CD8-positive, alpha-beta memory T cell (primary cell): ENCODE data around the gene CHI3L1. TPM values are rescaled to one million over a fixed set of nuclear protein-coding genes. Genes with fewer than 3 reads are reported as not detected.

Experiments
- CTCF ChIA-PET: fragments of 350-600 bp; sonication (Branson Sonifier 250); formaldehyde crosslinking; loops from one replicate; lab custom pipeline; 2021; ENCODE audit warnings: antibody characterized with exemption; lab: Charles Lee
- POLR2A ChIA-PET: fragments of 350-600 bp; sonication (Branson Sonifier 250); formaldehyde crosslinking; loops from one replicate; lab custom pipeline; 2021; ENCODE audit warnings: antibody characterized with exemption; lab: Charles Lee
- DNase-seq, 5 donors: peaks; one replicate each; pipeline versions ENCODE4 v3.0.0 to v3.0.0-alpha.2; 2020 to 2022; ENCODE audit warnings: mixed read lengths in 1 of 5
- H3K27ac ChIP-seq: one replicate; pipeline ENCODE4 v1.7.0; 2013; ENCODE audit warnings: low read depth, mild to moderate bottlenecking, low read length, moderate library complexity
- H3K27me3 ChIP-seq: 2 replicates; pipeline ENCODE4 v1.7.0; 2013; ENCODE audit warnings: low read length, mild to moderate bottlenecking; ENCODE audit not compliant: insufficient read depth, poor library complexity, severe bottlenecking
- H3K36me3 ChIP-seq: 2 replicates; pipeline ENCODE4 v1.7.0; 2013; ENCODE audit warnings: mild to moderate bottlenecking, low read length, moderate library complexity; ENCODE audit not compliant: insufficient read depth
- H3K4me1 ChIP-seq: 2 replicates; pipeline ENCODE4 v1.7.0; 2013; ENCODE audit warnings: mild to moderate bottlenecking, low read length, moderate library complexity; ENCODE audit not compliant: insufficient read depth
- H3K4me3 ChIP-seq: 2 replicates; pipeline ENCODE4 v1.7.0; 2013; ENCODE audit warnings: mild to moderate bottlenecking, low read length
- H3K9me3 ChIP-seq: 2 replicates; pipeline ENCODE4 v1.7.0; 2013; ENCODE audit warnings: mild to moderate bottlenecking, low read length
- H3K27ac Mint-ChIP-seq, 8 donors: one replicate each; pipeline ENCODE4 v1.8.0; 2020 to 2021; ENCODE audit warnings: mixed read lengths in 8 of 8, mild to moderate bottlenecking in 6 of 8, inconsistent platforms in 3 of 8, moderate library complexity in 3 of 8
- H3K27me3 Mint-ChIP-seq, 2 donors: one replicate each; pipeline ENCODE4 v1.8.0; 2020 to 2021; ENCODE audit warnings: mixed read lengths in 2 of 2, mild to moderate bottlenecking in 1 of 2, moderate library complexity in 1 of 2
- H3K36me3 Mint-ChIP-seq, 3 donors: one replicate each; pipeline ENCODE4 v1.8.0; 2020 to 2021; ENCODE audit warnings: mixed read lengths in 3 of 3, inconsistent platforms in 1 of 3, mild to moderate bottlenecking in 1 of 3
- H3K4me1 Mint-ChIP-seq, 3 donors: one replicate each; pipeline ENCODE4 v1.8.0; 2020 to 2021; ENCODE audit warnings: mixed read lengths in 3 of 3, inconsistent platforms in 1 of 3, mild to moderate bottlenecking in 1 of 3
- H3K4me3 Mint-ChIP-seq, 7 donors: one replicate each; pipeline ENCODE4 v1.8.0; 2020 to 2021; ENCODE audit warnings: mixed read lengths in 7 of 7, mild to moderate bottlenecking in 6 of 7, moderate library complexity in 4 of 7, inconsistent platforms in 2 of 7
- H3K9me3 Mint-ChIP-seq, 5 donors: one replicate each; pipeline ENCODE4 v1.8.0; 2020 to 2022; ENCODE audit warnings: mixed read lengths in 5 of 5, mild to moderate bottlenecking in 3 of 5, moderate library complexity in 2 of 5, inconsistent platforms in 1 of 5
- polyA plus RNA-seq: library from polyadenylated mRNA; unstranded; fragments of 300-500 nt; fragmentation: Illumina TruSeq; gene quantifications from one replicate; pipeline ENCODE4 v1.2.3, GENCODE V29; 2021
- total RNA-seq, 2 experiments: library from RNA; stranded (reverse); gene quantifications; one replicate each; pipeline ENCODE4 v1.2.3, GENCODE V29; 2021

The CHI3L1 gene
- total and polyA plus RNA-seq, 3 experiments from 2014 or later, result not detected

DNA sequence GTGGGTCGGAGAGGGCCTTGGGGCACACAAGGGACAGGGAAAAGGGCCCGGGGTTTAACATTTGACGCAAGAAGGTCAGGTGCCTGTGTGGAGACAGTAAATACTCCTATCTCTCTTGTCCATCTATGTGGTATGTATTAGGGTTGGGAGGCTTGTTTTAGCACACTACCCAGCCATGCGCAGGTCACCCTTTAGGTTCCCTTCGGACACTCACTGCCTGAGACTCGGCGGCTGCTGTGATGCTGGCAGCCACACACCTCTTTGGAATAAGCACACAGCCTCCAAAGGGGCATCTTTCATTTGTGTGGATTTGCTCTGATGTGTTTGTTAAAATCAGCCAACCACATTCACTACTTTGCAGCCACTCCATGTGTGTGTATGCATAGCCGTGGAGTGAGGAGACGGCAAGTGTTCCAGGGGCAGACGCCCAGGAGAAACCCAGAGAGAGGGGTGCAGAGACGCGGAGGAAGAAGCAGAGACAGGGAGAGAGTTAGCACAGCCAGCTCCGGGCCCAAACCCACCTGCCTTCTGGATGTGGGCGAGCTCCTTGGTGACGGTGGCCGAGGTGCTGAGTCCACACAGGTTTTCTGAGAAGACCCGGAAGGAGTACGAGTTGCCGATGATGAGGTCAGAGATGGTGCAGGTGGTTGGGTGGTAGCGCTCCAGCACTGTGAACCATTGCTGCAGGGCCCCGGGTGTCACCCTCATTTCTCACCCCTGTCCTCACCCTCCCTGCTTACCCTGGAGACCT, 16.6 kb downstream of the CHI3L1 start:
- CTCF ChIA-PET, result no interaction called here
- Mint-ChIP-seq H3K4me3 (no peak overlapping the region), H3K27ac (peak overlapping the region in 1 of 8 donors; percentile 61), H3K27me3 (peaks cover 4 to 13% of the 10 kb centered on the region in 2 donors), H3K9me3 (no peaks in the 10 kb centered on the region), H3K4me1 (no peaks in the 10 kb centered on the region), H3K36me3 (no peaks in the 10 kb centered on the region)
- Histone ChIP-seq H3K4me3 (no peak overlapping the region), H3K27ac (no peak overlapping the region), H3K36me3 (no peaks in the 10 kb centered on the region), H3K4me1 (no peaks in the 10 kb centered on the region), H3K27me3 (no peaks in the 10 kb centered on the region), H3K9me3 (no peaks in the 10 kb centered on the region)
- DNase-seq, result no peak
- POLR2A ChIA-PET, result no interaction called here

DNA sequence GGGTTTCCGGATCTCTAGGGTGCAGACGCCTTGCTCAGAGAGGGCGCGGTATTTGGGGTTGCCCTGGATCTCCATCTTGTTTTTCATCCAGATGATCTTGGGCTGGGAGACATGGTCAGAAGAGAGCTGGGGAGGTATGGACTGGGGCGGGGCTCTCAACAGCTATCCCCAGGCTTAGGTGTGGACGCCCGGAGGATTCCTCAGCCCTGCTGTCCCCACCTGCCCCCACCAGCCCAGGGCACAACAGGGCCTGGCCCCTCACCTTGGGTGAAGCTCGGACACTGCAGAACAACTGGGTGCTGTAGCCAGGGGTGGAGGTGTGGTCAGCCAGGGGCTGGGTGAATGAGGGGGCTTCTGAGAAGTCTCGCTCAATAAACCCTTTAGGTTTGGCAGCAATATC, 17.5 kb downstream of the CHI3L1 start:
- Mint-ChIP-seq H3K27me3 (peaks cover 8 to 15% of the 10 kb centered on the region in 2 donors), H3K9me3 (no peaks in the 10 kb centered on the region), H3K4me3 (no peak overlapping the region), H3K4me1 (no peaks in the 10 kb centered on the region), H3K36me3 (no peaks in the 10 kb centered on the region), H3K27ac (no peak overlapping the region)
- Histone ChIP-seq H3K27me3 (no peaks in the 10 kb centered on the region), H3K4me1 (no peaks in the 10 kb centered on the region), H3K27ac (no peak overlapping the region), H3K4me3 (no peak overlapping the region), H3K36me3 (no peaks in the 10 kb centered on the region), H3K9me3 (no peaks in the 10 kb centered on the region)
- CTCF ChIA-PET, result no interaction called here
- DNase-seq, result no peak
- POLR2A ChIA-PET, result no interaction called here

DNA sequence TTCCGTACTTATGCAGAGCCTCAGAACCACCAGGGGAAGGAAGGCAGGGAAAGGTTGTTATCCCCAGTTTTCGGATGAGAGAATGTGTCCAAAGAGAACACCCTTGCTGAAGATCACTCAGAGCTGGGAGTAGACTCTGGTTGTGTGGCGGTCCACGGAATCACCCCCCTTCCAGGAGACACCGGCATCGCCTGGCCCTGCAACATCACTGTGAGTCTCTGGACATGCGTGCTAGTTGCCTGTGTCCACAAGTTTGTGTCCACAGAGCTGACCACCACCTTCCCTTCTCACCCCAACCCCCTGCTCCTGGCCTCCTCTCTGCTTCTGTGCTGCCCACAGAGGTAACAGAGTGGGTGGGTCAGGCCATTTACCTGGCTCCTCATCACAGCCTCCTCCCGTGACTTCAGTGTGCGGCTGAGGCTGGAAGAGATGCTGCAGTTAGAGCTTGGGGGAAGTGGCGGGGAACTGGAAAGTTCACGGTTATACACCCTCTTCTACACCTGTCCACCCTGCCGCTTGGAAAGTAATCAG, 18.2 kb downstream of the CHI3L1 start:
- H3K9me3 ChIP-seq, result no peaks in the 10 kb centered on the region
- no peaks in the 10 kb centered on the region for H3K9me3 Mint-ChIP-seq
- no peak overlapping the region for H3K4me3 Mint-ChIP-seq
- no peaks in the 10 kb centered on the region for H3K4me1 ChIP-seq
- ChIA-PET POLR2A (no interaction called here), CTCF (no interaction called here)
- H3K27me3 ChIP-seq, result no peaks in the 10 kb centered on the region
- H3K36me3 Mint-ChIP-seq, result no peaks in the 10 kb centered on the region
- no peak overlapping the region for H3K27ac Mint-ChIP-seq
- no peak overlapping the region for H3K27ac ChIP-seq
- no peaks in the 10 kb centered on the region for H3K36me3 ChIP-seq
- peaks cover 11 to 19% of the 10 kb centered on the region in 2 donors for H3K27me3 Mint-ChIP-seq
- DNase-seq, result no peak
- H3K4me1 Mint-ChIP-seq, result no peaks in the 10 kb centered on the region
- H3K4me3 ChIP-seq, result no peak overlapping the region

DNA sequence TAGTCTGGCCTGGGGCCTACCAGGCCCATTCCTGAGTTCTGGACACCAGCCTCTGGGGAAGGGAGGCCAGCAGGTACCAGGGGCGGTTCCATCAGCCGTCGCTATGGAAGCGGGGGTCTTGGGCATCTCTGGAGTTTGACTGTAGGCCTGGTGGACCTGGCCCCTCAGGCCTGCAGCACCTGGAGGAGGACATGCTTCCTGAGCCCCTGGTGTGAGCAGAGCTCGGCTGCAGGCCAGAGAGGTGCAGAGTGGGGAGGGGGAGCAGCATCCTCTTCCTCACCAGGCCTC, 18.6 kb downstream of the CHI3L1 start:
- Histone ChIP-seq H3K9me3 (no peaks in the 10 kb centered on the region), H3K4me3 (no peak overlapping the region), H3K27me3 (no peaks in the 10 kb centered on the region), H3K27ac (no peak overlapping the region), H3K4me1 (no peaks in the 10 kb centered on the region), H3K36me3 (no peaks in the 10 kb centered on the region)
- no peak overlapping the region for H3K4me3 Mint-ChIP-seq
- DNase-seq, result no peak
- no peaks in the 10 kb centered on the region for H3K36me3 Mint-ChIP-seq
- no peaks in the 10 kb centered on the region for H3K4me1 Mint-ChIP-seq
- H3K27ac Mint-ChIP-seq, result no peak overlapping the region
- POLR2A ChIA-PET, result no interaction called here
- CTCF ChIA-PET, result no interaction called here
- H3K27me3 Mint-ChIP-seq, result peaks cover 11 to 23% of the 10 kb centered on the region in 2 donors
- H3K9me3 Mint-ChIP-seq, result no peaks in the 10 kb centered on the region

DNA sequence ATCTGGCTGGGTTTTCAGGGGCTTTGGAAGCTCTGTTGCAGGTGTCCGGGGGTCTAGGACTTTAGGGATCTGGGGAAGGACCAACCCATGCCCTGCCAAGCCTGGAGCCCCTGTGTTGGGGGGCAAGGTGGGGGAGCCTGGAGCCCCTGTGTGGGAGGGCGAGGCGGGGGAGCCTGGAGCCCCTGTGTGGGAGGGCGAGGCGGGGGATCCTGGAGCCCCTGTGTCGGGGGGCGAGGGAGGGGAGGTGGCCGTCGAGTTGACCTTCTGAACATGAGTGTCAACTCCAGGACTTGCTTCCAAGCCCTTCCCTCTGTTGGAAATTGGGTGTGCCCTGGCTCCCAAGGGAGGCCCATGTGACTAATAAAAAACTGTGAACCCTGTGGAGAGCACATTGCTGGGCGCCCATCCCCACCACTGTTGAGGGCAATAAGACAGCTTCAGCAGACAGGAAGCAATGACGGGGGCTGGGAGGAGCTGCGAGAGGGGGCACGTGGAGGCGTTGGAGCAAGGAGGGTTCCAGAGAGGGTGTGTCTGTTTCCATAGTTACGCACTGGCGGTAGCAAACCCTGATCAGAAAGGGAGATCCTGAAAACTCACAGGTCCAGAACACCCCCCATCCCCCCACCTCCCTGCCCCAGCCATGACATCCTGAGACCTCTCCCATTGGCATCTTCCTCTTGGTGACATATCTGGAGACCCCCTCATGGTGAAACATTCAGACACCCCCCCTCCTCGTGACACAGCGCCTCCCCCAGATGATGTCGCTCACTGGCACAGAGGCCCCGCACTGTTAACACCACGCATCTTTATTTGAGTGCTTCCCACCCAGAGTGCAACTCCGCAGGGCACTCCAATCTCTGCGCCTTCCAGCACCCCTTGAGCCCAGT, 19.2 kb downstream of the CHI3L1 start:
- Mint-ChIP-seq H3K4me1 (no peaks in the 10 kb centered on the region), H3K27ac (no peak overlapping the region), H3K4me3 (no peak overlapping the region), H3K27me3 (peaks cover 11 to 29% of the 10 kb centered on the region in 2 donors), H3K9me3 (no peaks in the 10 kb centered on the region), H3K36me3 (no peaks in the 10 kb centered on the region)
- H3K4me1 ChIP-seq, result no peaks in the 10 kb centered on the region
- H3K27ac ChIP-seq, result no peak overlapping the region
- no peaks in the 10 kb centered on the region for H3K36me3 ChIP-seq
- H3K27me3 ChIP-seq, result no peaks in the 10 kb centered on the region
- H3K9me3 ChIP-seq, result no peaks in the 10 kb centered on the region
- H3K4me3 ChIP-seq, result no peak overlapping the region
- DNase-seq, result no peak
- CTCF ChIA-PET, result no interaction called here
- POLR2A ChIA-PET, result no interaction called here

DNA sequence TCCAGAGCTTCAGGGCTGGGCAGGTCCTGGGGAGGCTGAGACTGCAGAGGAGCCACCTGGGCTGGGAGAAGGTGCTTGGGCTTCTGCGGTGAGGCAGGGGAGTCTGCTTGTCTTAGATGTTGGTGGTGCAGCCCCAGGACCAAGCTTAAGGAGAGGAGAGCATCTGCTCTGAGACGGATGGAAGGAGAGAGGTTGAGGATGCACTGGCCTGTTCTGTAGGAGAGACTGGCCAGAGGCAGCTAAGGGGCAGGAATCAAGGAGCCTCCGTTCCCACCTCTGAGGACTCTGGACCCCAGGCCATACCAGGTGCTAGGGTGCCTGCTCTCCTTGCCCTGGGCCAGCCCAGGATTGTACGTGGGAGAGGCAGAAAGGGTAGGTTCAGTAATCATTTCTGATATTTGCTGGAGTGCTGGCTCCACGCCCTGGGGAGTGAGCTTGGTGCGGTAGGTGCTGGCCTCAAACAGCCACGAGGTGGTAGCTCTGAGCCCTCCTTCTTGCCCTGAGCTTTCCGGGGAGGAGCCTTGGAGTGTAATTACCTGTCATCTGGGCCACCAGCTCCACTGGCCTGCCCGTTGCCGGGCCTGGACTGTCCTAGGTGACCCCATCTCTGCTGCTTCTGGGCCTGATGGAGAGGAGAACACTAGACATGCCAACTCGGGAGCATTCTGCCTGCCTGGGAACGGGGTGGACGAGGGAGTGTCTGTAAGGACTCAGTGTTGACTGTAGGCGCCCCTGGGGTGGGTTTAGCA, 20.1 kb downstream of the CHI3L1 start:
- no peak for DNase-seq
- no peaks in the 10 kb centered on the region for H3K36me3 Mint-ChIP-seq
- H3K4me1 ChIP-seq, result no peaks in the 10 kb centered on the region
- H3K4me3 ChIP-seq, result no peak overlapping the region
- H3K27me3 ChIP-seq, result no peaks in the 10 kb centered on the region
- H3K4me3 Mint-ChIP-seq, result no peak overlapping the region
- H3K36me3 ChIP-seq, result no peaks in the 10 kb centered on the region
- no peaks in the 10 kb centered on the region for H3K9me3 ChIP-seq
- no peaks in the 10 kb centered on the region for H3K4me1 Mint-ChIP-seq
- H3K9me3 Mint-ChIP-seq, result no peaks in the 10 kb centered on the region
- no peak overlapping the region for H3K27ac ChIP-seq
- H3K27ac Mint-ChIP-seq, result no peak overlapping the region
- CTCF ChIA-PET, result no interaction called here
- POLR2A ChIA-PET, result no interaction called here
- H3K27me3 Mint-ChIP-seq, result peaks cover 15 to 30% of the 10 kb centered on the region in 2 donors

DNA sequence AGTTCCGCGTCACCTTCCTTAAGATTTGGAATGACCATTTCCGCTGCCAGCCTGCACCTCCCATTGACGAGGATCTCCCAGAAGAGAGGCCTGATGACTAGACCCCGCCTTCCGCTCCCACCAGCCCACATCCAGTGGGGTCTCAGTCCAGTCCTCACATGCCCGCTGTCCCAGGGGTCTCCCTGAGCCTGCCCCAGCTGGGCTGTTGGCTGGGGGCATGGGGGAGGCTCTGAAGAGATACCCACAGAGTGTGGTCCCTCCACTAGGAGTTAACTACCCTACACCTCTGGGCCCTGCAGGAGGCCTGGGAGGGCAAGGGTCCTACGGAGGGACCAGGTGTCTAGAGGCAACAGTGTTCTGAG, 20.7 kb downstream of the CHI3L1 start:
- no peaks in the 10 kb centered on the region for H3K36me3 Mint-ChIP-seq
- H3K4me3 ChIP-seq, result no peak overlapping the region
- no peak overlapping the region for H3K27ac Mint-ChIP-seq
- H3K36me3 ChIP-seq, result no peaks in the 10 kb centered on the region
- no peak overlapping the region for H3K27ac ChIP-seq
- peaks cover 15 to 34% of the 10 kb centered on the region in 2 donors for H3K27me3 Mint-ChIP-seq
- H3K9me3 Mint-ChIP-seq, result no peaks in the 10 kb centered on the region
- ChIA-PET POLR2A (no interaction called here), CTCF (no interaction called here)
- no peaks in the 10 kb centered on the region for H3K4me1 Mint-ChIP-seq
- no peaks in the 10 kb centered on the region for H3K27me3 ChIP-seq
- no peaks in the 10 kb centered on the region for H3K4me1 ChIP-seq
- H3K9me3 ChIP-seq, result no peaks in the 10 kb centered on the region
- no peak for DNase-seq
- no peak overlapping the region for H3K4me3 Mint-ChIP-seq
